ENCODE measurements around the gene JAML. TPM values are rescaled to one million over a fixed set of nuclear protein-coding genes. Genes with fewer than 3 reads are reported as not detected.

Gene JAML
- polyA plus RNA-seq, 4 donors = 4.2 to 33.9 (median 13.3) TPM

- Histone ChIP-seq H3K9me3 (ENCODE audit: control insufficient read depth in 2 of 2, insufficient read depth in 1 of 2, low read depth in 1 of 2, low read length in 1 of 2) (no peaks in the 10 kb centered on the region), H3K36me3 (ENCODE audit: control insufficient read depth in 3 of 3, insufficient read depth in 2 of 3, low read depth in 1 of 3, low read length in 3 of 3) (peaks cover 2 to 5% (median 4%) of the 10 kb centered on the region in 3 donors), H3K27me3 (ENCODE audit: control insufficient read depth in 3 of 3, insufficient read depth in 3 of 3, low read length in 3 of 3) (no peaks in the 10 kb centered on the region), H3K4me3 (ENCODE audit: low read depth in 1 of 3, low read length in 3 of 3) (no peak overlapping the region), H3K27ac (ENCODE audit: low read depth in 1 of 3, low read length in 2 of 3) (peak overlapping the region in 1 of 3 donors; percentile 81), H3K4me1 (ENCODE audit: control insufficient read depth in 3 of 3, insufficient read depth in 2 of 3, low read depth in 1 of 3, low read length in 2 of 3) (no peaks in the 10 kb centered on the region)
- DNase-seq = peak in 1 of 2 donors; percentile 40
- no peak for FAIRE-seq
- WGBS, 3 donors = 56 to 87% (median 66%) methylated on average over 2 of the region's 2 CpGs
These were observed 2.0 kb upstream of the JAML start for GRCh38 chr11:118226781-118227180.

- Histone ChIP-seq H3K4me1 (ENCODE audit: control insufficient read depth in 3 of 3, insufficient read depth in 2 of 3, low read depth in 1 of 3, low read length in 2 of 3) (no peaks in the 10 kb centered on the region), H3K4me3 (ENCODE audit: low read depth in 1 of 3, low read length in 3 of 3) (no peak overlapping the region), H3K36me3 (ENCODE audit: control insufficient read depth in 3 of 3, insufficient read depth in 2 of 3, low read depth in 1 of 3, low read length in 3 of 3) (peaks cover 2 to 5% (median 4%) of the 10 kb centered on the region in 3 donors), H3K27ac (ENCODE audit: low read depth in 1 of 3, low read length in 2 of 3) (no peak overlapping the region), H3K27me3 (ENCODE audit: control insufficient read depth in 3 of 3, insufficient read depth in 3 of 3, low read length in 3 of 3) (no peaks in the 10 kb centered on the region), H3K9me3 (ENCODE audit: control insufficient read depth in 2 of 2, insufficient read depth in 1 of 2, low read depth in 1 of 2, low read length in 1 of 2) (no peaks in the 10 kb centered on the region)
- DNase-seq (no peak), FAIRE-seq (no peak)
- 68 to 85% (median 78%) methylated on average over 7 of the region's 7 CpGs for WGBS, 3 donors
These were observed 1.5 kb upstream of the JAML start for GRCh38 chr11:118226296-118226695.

- H3K27ac ChIP-seq (ENCODE audit: low read depth in 1 of 3, low read length in 2 of 3) = peak overlapping the region in 2 of 3 donors; percentile 37 to 60
- DNase-seq (no peak), FAIRE-seq (no peak)
- peaks cover 0 to 2% (median 2%) of the 10 kb centered on the region in 3 donors for H3K36me3 ChIP-seq (ENCODE audit: control insufficient read depth in 3 of 3, insufficient read depth in 2 of 3, low read depth in 1 of 3, low read length in 3 of 3)
- peak overlapping the region in 2 of 3 donors; percentile 10 to 44 for H3K4me3 ChIP-seq (ENCODE audit: low read depth in 1 of 3, low read length in 3 of 3)
- H3K4me1 ChIP-seq (ENCODE audit: control insufficient read depth in 3 of 3, insufficient read depth in 2 of 3, low read depth in 1 of 3, low read length in 2 of 3) = no peaks in the 10 kb centered on the region
- no peaks in the 10 kb centered on the region for H3K9me3 ChIP-seq (ENCODE audit: control insufficient read depth in 2 of 2, insufficient read depth in 1 of 2, low read depth in 1 of 2, low read length in 1 of 2)
- 67 to 83% (median 77%) methylated on average over 6 of the region's 6 CpGs for WGBS, 3 donors
- H3K27me3 ChIP-seq (ENCODE audit: control insufficient read depth in 3 of 3, insufficient read depth in 3 of 3, low read length in 3 of 3) = peaks cover 0 to 3% (median 0%) of the 10 kb centered on the region in 3 donors
These were observed 819 bp downstream of the JAML start for GRCh38 chr11:118223992-118224391.

- no peaks in the 10 kb centered on the region for H3K9me3 ChIP-seq (ENCODE audit: control insufficient read depth in 2 of 2, insufficient read depth in 1 of 2, low read depth in 1 of 2, low read length in 1 of 2)
- no peaks in the 10 kb centered on the region for H3K4me1 ChIP-seq (ENCODE audit: control insufficient read depth in 3 of 3, insufficient read depth in 2 of 3, low read depth in 1 of 3, low read length in 2 of 3)
- peaks cover 0 to 2% (median 2%) of the 10 kb centered on the region in 3 donors for H3K36me3 ChIP-seq (ENCODE audit: control insufficient read depth in 3 of 3, insufficient read depth in 2 of 3, low read depth in 1 of 3, low read length in 3 of 3)
- H3K4me3 ChIP-seq (ENCODE audit: low read depth in 1 of 3, low read length in 3 of 3) = peak overlapping the region in 2 of 3 donors; percentile 10 to 44
- H3K27me3 ChIP-seq (ENCODE audit: control insufficient read depth in 3 of 3, insufficient read depth in 3 of 3, low read length in 3 of 3) = peaks cover 0 to 3% (median 0%) of the 10 kb centered on the region in 3 donors
- H3K27ac ChIP-seq (ENCODE audit: low read depth in 1 of 3, low read length in 2 of 3) = peak overlapping the region in 2 of 3 donors; percentile 11 to 60
- WGBS, 3 donors = 51 to 88% (median 65%) methylated on average over 2 of the region's 2 CpGs
- FAIRE-seq (no peak), DNase-seq (no peak)
These were observed 1.2 kb downstream of the JAML start for GRCh38 chr11:118223570-118223969.

- Histone ChIP-seq H3K27ac (ENCODE audit: low read depth in 1 of 3, low read length in 2 of 3) (no peak overlapping the region), H3K27me3 (ENCODE audit: control insufficient read depth in 3 of 3, insufficient read depth in 3 of 3, low read length in 3 of 3) (peaks cover 0 to 3% (median 0%) of the 10 kb centered on the region in 3 donors), H3K4me1 (ENCODE audit: control insufficient read depth in 3 of 3, insufficient read depth in 2 of 3, low read depth in 1 of 3, low read length in 2 of 3) (no peaks in the 10 kb centered on the region), H3K36me3 (ENCODE audit: control insufficient read depth in 3 of 3, insufficient read depth in 2 of 3, low read depth in 1 of 3, low read length in 3 of 3) (peaks cover 0 to 2% (median 2%) of the 10 kb centered on the region in 3 donors), H3K4me3 (ENCODE audit: low read depth in 1 of 3, low read length in 3 of 3) (no peak overlapping the region), H3K9me3 (ENCODE audit: control insufficient read depth in 2 of 2, insufficient read depth in 1 of 2, low read depth in 1 of 2, low read length in 1 of 2) (no peaks in the 10 kb centered on the region)
- DNase-seq (no peak), FAIRE-seq (no peak)
- 71 to 82% (median 73%) methylated on average over 4 of the region's 4 CpGs for WGBS, 3 donors
These were observed 2.4 kb downstream of the JAML start for GRCh38 chr11:118222437-118222836.

- H3K27ac ChIP-seq (ENCODE audit: low read depth in 1 of 3, low read length in 2 of 3) = no peak overlapping the region
- WGBS, 3 donors = 76 to 93% (median 86%) methylated on average over 5 of the region's 5 CpGs
These were observed 3.4 kb downstream of the JAML start for GRCh38 chr11:118221419-118221818.

GRCh38 chr11:118219732-118220131 is 5.1 kb downstream of the JAML start:
- Histone ChIP-seq H3K27ac (ENCODE audit: low read depth in 1 of 3, low read length in 2 of 3) (peak overlapping the region in 1 of 3 donors; percentile 49), H3K9me3 (ENCODE audit: control insufficient read depth in 2 of 2, insufficient read depth in 1 of 2, low read depth in 1 of 2, low read length in 1 of 2) (no peaks in the 10 kb centered on the region), H3K4me3 (ENCODE audit: low read depth in 1 of 3, low read length in 3 of 3) (no peak overlapping the region), H3K4me1 (ENCODE audit: control insufficient read depth in 3 of 3, insufficient read depth in 2 of 3, low read depth in 1 of 3, low read length in 2 of 3) (peaks cover 0 to 18% (median 2%) of the 10 kb centered on the region in 3 donors), H3K27me3 (ENCODE audit: control insufficient read depth in 3 of 3, insufficient read depth in 3 of 3, low read length in 3 of 3) (peaks cover 0 to 3% (median 0%) of the 10 kb centered on the region in 3 donors), H3K36me3 (ENCODE audit: control insufficient read depth in 3 of 3, insufficient read depth in 2 of 3, low read depth in 1 of 3, low read length in 3 of 3) (no peaks in the 10 kb centered on the region)
- WGBS, 3 donors = 54 to 75% (median 60%) methylated on average over 1 of the region's 1 CpG
- DNase-seq (no peak), FAIRE-seq (no peak)

More at GRCh38 chr11:118221419-118221818, 3.4 kb downstream of the JAML start:
- DNase-seq = no peak
- Histone ChIP-seq H3K9me3 (ENCODE audit: control insufficient read depth in 2 of 2, insufficient read depth in 1 of 2, low read depth in 1 of 2, low read length in 1 of 2) (no peaks in the 10 kb centered on the region), H3K4me1 (ENCODE audit: control insufficient read depth in 3 of 3, insufficient read depth in 2 of 3, low read depth in 1 of 3, low read length in 2 of 3) (peaks cover 0 to 4% (median 0%) of the 10 kb centered on the region in 3 donors), H3K36me3 (ENCODE audit: control insufficient read depth in 3 of 3, insufficient read depth in 2 of 3, low read depth in 1 of 3, low read length in 3 of 3) (peaks cover 0 to 2% (median 0%) of the 10 kb centered on the region in 3 donors), H3K27me3 (ENCODE audit: control insufficient read depth in 3 of 3, insufficient read depth in 3 of 3, low read length in 3 of 3) (peaks cover 0 to 3% (median 0%) of the 10 kb centered on the region in 3 donors), H3K4me3 (ENCODE audit: low read depth in 1 of 3, low read length in 3 of 3) (peak overlapping the region in 1 of 3 donors; percentile 35)
- FAIRE-seq = no peak

- FAIRE-seq = no peak
- no peak for DNase-seq
- H3K9me3 ChIP-seq (ENCODE audit: control insufficient read depth in 2 of 2, insufficient read depth in 1 of 2, low read depth in 1 of 2, low read length in 1 of 2) = no peaks in the 10 kb centered on the region
- H3K27ac ChIP-seq (ENCODE audit: low read depth in 1 of 3, low read length in 2 of 3) = peak overlapping the region in 1 of 3 donors; percentile 49
- peaks cover 0 to 3% (median 0%) of the 10 kb centered on the region in 3 donors for H3K27me3 ChIP-seq (ENCODE audit: control insufficient read depth in 3 of 3, insufficient read depth in 3 of 3, low read length in 3 of 3)
- H3K4me1 ChIP-seq (ENCODE audit: control insufficient read depth in 3 of 3, insufficient read depth in 2 of 3, low read depth in 1 of 3, low read length in 2 of 3) = peaks cover 2 to 23% (median 6%) of the 10 kb centered on the region in 3 donors
- H3K36me3 ChIP-seq (ENCODE audit: control insufficient read depth in 3 of 3, insufficient read depth in 2 of 3, low read depth in 1 of 3, low read length in 3 of 3) = no peaks in the 10 kb centered on the region
- H3K4me3 ChIP-seq (ENCODE audit: low read depth in 1 of 3, low read length in 3 of 3) = no peak overlapping the region
These were observed 5.6 kb downstream of the JAML start for GRCh38 chr11:118219244-118219643.

GRCh38 chr11:118217575-118217974 is 7.2 kb downstream of the JAML start:
- DNase-seq (no peak), FAIRE-seq (no peak)
- peaks cover 8 to 38% (median 14%) of the 10 kb centered on the region in 3 donors for H3K4me1 ChIP-seq (ENCODE audit: control insufficient read depth in 3 of 3, insufficient read depth in 2 of 3, low read depth in 1 of 3, low read length in 2 of 3)
- H3K36me3 ChIP-seq (ENCODE audit: control insufficient read depth in 3 of 3, insufficient read depth in 2 of 3, low read depth in 1 of 3, low read length in 3 of 3) = no peaks in the 10 kb centered on the region
- H3K9me3 ChIP-seq (ENCODE audit: control insufficient read depth in 2 of 2, insufficient read depth in 1 of 2, low read depth in 1 of 2, low read length in 1 of 2) = no peaks in the 10 kb centered on the region
- H3K4me3 ChIP-seq (ENCODE audit: low read depth in 1 of 3, low read length in 3 of 3) = no peak overlapping the region
- 81 to 91% (median 85%) methylated on average over 3 of the region's 3 CpGs for WGBS, 3 donors
- H3K27ac ChIP-seq (ENCODE audit: low read depth in 1 of 3, low read length in 2 of 3) = peak overlapping the region in 1 of 3 donors; percentile 21
- peaks cover 0 to 3% (median 0%) of the 10 kb centered on the region in 3 donors for H3K27me3 ChIP-seq (ENCODE audit: control insufficient read depth in 3 of 3, insufficient read depth in 3 of 3, low read length in 3 of 3)
